Effector memory CD8-positive, alpha-beta T cell (primary cell): ENCODE results near the gene SEMA3F.
A peak's percentile ranks its signal among the peaks of the same experiment; 100 is the strongest.
"Not testable (repeated sequence)": the region's sequence is repeated elsewhere in the genome, so short reads cannot be mapped to it uniquely, and the experiment has no call there.

Experiments used
- ATAC-seq: fragments of 150-1000 bp; cut with Tn5 transposase; replicated peaks from 2 replicates; pipeline ENCODE4 v1.10.0; 2021; ENCODE audit warnings: mild to moderate bottlenecking, moderate library complexity
- DNase-seq, 3 experiments: peaks; one replicate each; pipeline ENCODE4 v3.0.0; 2021
- H3K27ac Mint-ChIP-seq, 2 donors: one replicate each; pipeline ENCODE4 v1.8.0; 2022; ENCODE audit warnings: mild to moderate bottlenecking in 2 of 2, mixed read lengths in 2 of 2, moderate library complexity in 2 of 2
- H3K27me3 Mint-ChIP-seq, 2 donors: one replicate each; pipeline ENCODE4 v1.8.0; 2022; ENCODE audit warnings: mixed read lengths in 2 of 2
- H3K36me3 Mint-ChIP-seq: one replicate; pipeline ENCODE4 v1.8.0; 2022; ENCODE audit warnings: mild to moderate bottlenecking, moderate library complexity, mixed read lengths; ENCODE audit not compliant: insufficient read depth
- H3K4me1 Mint-ChIP-seq, 2 donors: one replicate each; pipeline ENCODE4 v1.8.0; 2022; ENCODE audit warnings: low read depth in 2 of 2, mixed read lengths in 2 of 2
- H3K4me3 Mint-ChIP-seq, 2 donors: one replicate each; pipeline ENCODE4 v1.8.0; 2022; ENCODE audit warnings: mild to moderate bottlenecking in 2 of 2, mixed read lengths in 2 of 2, moderate library complexity in 2 of 2
- H3K9me3 Mint-ChIP-seq, 2 donors: one replicate each; pipeline ENCODE4 v1.8.0; 2022; ENCODE audit warnings: mixed read lengths in 2 of 2

The SEMA3F gene

GRCh38 chr3:50202353-50203112 lies 47.4 kb downstream of the SEMA3F start:
- Mint-ChIP-seq H3K27ac (no peak overlapping the region), H3K9me3 (no peaks in the 10 kb centered on the region), H3K36me3 (peaks cover 6% of the 10 kb centered on the region), H3K27me3 (peaks cover 58 to 87% of the 10 kb centered on the region in 2 donors), H3K4me3 (no peak overlapping the region), H3K4me1 (peaks cover 0 to 2% of the 10 kb centered on the region in 2 donors)
- no peak for ATAC-seq
- no peak for DNase-seq

GRCh38 chr3:50203113-50203808 lies 48.1 kb downstream of the SEMA3F start:
- ATAC-seq (no peak), DNase-seq (no peak)
- Mint-ChIP-seq H3K36me3 (peaks cover 6% of the 10 kb centered on the region), H3K27me3 (peaks cover 59 to 82% of the 10 kb centered on the region in 2 donors), H3K4me1 (peaks cover 0 to 2% of the 10 kb centered on the region in 2 donors), H3K27ac (no peak overlapping the region), H3K4me3 (no peak overlapping the region), H3K9me3 (no peaks in the 10 kb centered on the region)

- Mint-ChIP-seq H3K36me3 (peaks cover 4% of the 10 kb centered on the region), H3K27ac (no peak overlapping the region), H3K4me3 (no peak overlapping the region), H3K27me3 (peaks cover 60 to 74% of the 10 kb centered on the region in 2 donors), H3K4me1 (peaks cover 0 to 2% of the 10 kb centered on the region in 2 donors), H3K9me3 (no peaks in the 10 kb centered on the region)
- DNase-seq (no peak), ATAC-seq (no peak)
Observed at GRCh38 chr3:50203809-50204803, 49.0 kb downstream of the SEMA3F start.

- no peak for DNase-seq
- Mint-ChIP-seq H3K27me3 (peaks cover 55 to 73% of the 10 kb centered on the region in 2 donors), H3K27ac (no peak within 1 kb of the TSS), H3K4me3 (peak within 1 kb of the TSS; percentile 37 to 49), H3K9me3 (no peaks in the 10 kb centered on the region), H3K36me3 (peaks cover 4% of the 10 kb centered on the region), H3K4me1 (peaks cover 0 to 2% of the 10 kb centered on the region in 2 donors)
- ATAC-seq = peak; percentile 48
Observed at GRCh38 chr3:50204804-50205412, 49.8 kb downstream of the SEMA3F start, which contains the start of gene SLC38A3. Gene SLC38A3, plus strand, starts transcription at chr3:50205271. Its CDS starts 8,929 bp downstream, at chr3:50214200.

- H3K27me3 Mint-ChIP-seq = peaks cover 52 to 72% of the 10 kb centered on the region in 2 donors
- peaks cover 3% of the 10 kb centered on the region for H3K36me3 Mint-ChIP-seq
- H3K4me3 Mint-ChIP-seq = peak overlapping the region; percentile 37 to 49
- H3K4me1 Mint-ChIP-seq = peaks cover 0 to 2% of the 10 kb centered on the region in 2 donors
- DNase-seq (no peak), ATAC-seq (peak; percentile 60)
- H3K27ac Mint-ChIP-seq = no peak overlapping the region
- no peaks in the 10 kb centered on the region for H3K9me3 Mint-ChIP-seq
Observed at GRCh38 chr3:50205413-50206276, 50.5 kb downstream of the SEMA3F start.

- Mint-ChIP-seq H3K27me3 (peaks cover 39 to 53% of the 10 kb centered on the region in 2 donors), H3K9me3 (no peaks in the 10 kb centered on the region), H3K4me3 (no peak overlapping the region), H3K4me1 (peaks cover 0 to 2% of the 10 kb centered on the region in 2 donors), H3K36me3 (no peaks in the 10 kb centered on the region), H3K27ac (no peak overlapping the region)
- ATAC-seq = no peak
- DNase-seq = no peak
Observed at GRCh38 chr3:50207359-50208042, 52.4 kb downstream of the SEMA3F start.

GRCh38 chr3:50208677-50209344 lies 53.7 kb downstream of the SEMA3F start:
- no peak overlapping the region for H3K27ac Mint-ChIP-seq
- ATAC-seq (no peak), DNase-seq (no peak)
- peaks cover 0 to 2% of the 10 kb centered on the region in 2 donors for H3K4me1 Mint-ChIP-seq
- no peaks in the 10 kb centered on the region for H3K36me3 Mint-ChIP-seq
- no peak overlapping the region for H3K4me3 Mint-ChIP-seq
- H3K27me3 Mint-ChIP-seq = peaks cover 26 to 42% of the 10 kb centered on the region in 2 donors
- H3K9me3 Mint-ChIP-seq = no peaks in the 10 kb centered on the region

- ATAC-seq = no peak
- no peak for DNase-seq
- Mint-ChIP-seq H3K4me3 (no peak overlapping the region), H3K9me3 (no peaks in the 10 kb centered on the region), H3K36me3 (no peaks in the 10 kb centered on the region), H3K27ac (no peak overlapping the region), H3K4me1 (peaks cover 0 to 2% of the 10 kb centered on the region in 2 donors), H3K27me3 (peaks cover 22 to 38% of the 10 kb centered on the region in 2 donors)
Observed at GRCh38 chr3:50210176-50210509, 55.0 kb downstream of the SEMA3F start.

- DNase-seq (no peak), ATAC-seq (no peak)
- H3K9me3 Mint-ChIP-seq = no peaks in the 10 kb centered on the region
- H3K27me3 Mint-ChIP-seq = peaks cover 22 to 38% of the 10 kb centered on the region in 2 donors
- no peak overlapping the region for H3K4me3 Mint-ChIP-seq
- H3K4me1 Mint-ChIP-seq = no peaks in the 10 kb centered on the region
- no peak overlapping the region for H3K27ac Mint-ChIP-seq
- H3K36me3 Mint-ChIP-seq = no peaks in the 10 kb centered on the region
Observed at GRCh38 chr3:50210510-50211367, 55.6 kb downstream of the SEMA3F start.

- not testable (repeated sequence) for ATAC-seq, H3K36me3 Mint-ChIP-seq, H3K4me3 Mint-ChIP-seq
Observed at GRCh38 chr3:50211368-50211717, 56.2 kb downstream of the SEMA3F start.

GRCh38 chr3:50211930-50212329 lies 56.8 kb downstream of the SEMA3F start:
- no peak for ATAC-seq
- DNase-seq = no peak

More at GRCh38 chr3:50211368-50211717, 56.2 kb downstream of the SEMA3F start:
- DNase-seq, H3K27ac Mint-ChIP-seq, H3K4me1 Mint-ChIP-seq, H3K9me3 Mint-ChIP-seq: not testable (repeated sequence)
- peaks cover 19 to 34% of the 10 kb centered on the region in 2 donors for H3K27me3 Mint-ChIP-seq

More at GRCh38 chr3:50211930-50212329, 56.8 kb downstream of the SEMA3F start:
- Mint-ChIP-seq H3K36me3 (no peaks in the 10 kb centered on the region), H3K27ac (no peak overlapping the region), H3K9me3 (no peaks in the 10 kb centered on the region), H3K4me3 (no peak overlapping the region), H3K4me1 (no peaks in the 10 kb centered on the region), H3K27me3 (peaks cover 13 to 28% of the 10 kb centered on the region in 2 donors)
